Activated T-helper 17 cell treated with anti-CD3 and anti-CD28 coated beads, Interleukin-2, amount 50 U/mL, for 72 hours (primary cell): ENCODE results near the gene OR6M1. TPM values are rescaled to one million over a fixed set of nuclear protein-coding genes. Genes with fewer than 3 reads are reported as not detected.

ENCODE experiments used
- ATAC-seq: fragments of 150-1000 bp; cut with Tn5 transposase; replicated peaks from 2 replicates; pipeline ENCODE4 v1.10.0; 2021; ENCODE audit warnings: mild to moderate bottlenecking, moderate library complexity
- H3K27ac Mint-ChIP-seq: one replicate; pipeline ENCODE4 v1.8.0; 2022; ENCODE audit warnings: mixed read lengths
- H3K27me3 Mint-ChIP-seq: one replicate; pipeline ENCODE4 v1.8.0; 2022; ENCODE audit warnings: mixed read lengths
- H3K36me3 Mint-ChIP-seq: one replicate; pipeline ENCODE4 v1.8.0; 2022; ENCODE audit warnings: low read depth, mild to moderate bottlenecking, mixed read lengths
- H3K4me1 Mint-ChIP-seq: one replicate; pipeline ENCODE4 v1.8.0; 2022; ENCODE audit warnings: mixed read lengths
- H3K4me3 Mint-ChIP-seq: one replicate; pipeline ENCODE4 v1.8.0; 2022; ENCODE audit warnings: mild to moderate bottlenecking, mixed read lengths
- H3K9me3 Mint-ChIP-seq: one replicate; pipeline ENCODE4 v1.8.0; 2022; ENCODE audit warnings: mixed read lengths
- total RNA-seq, 2 donors: library from RNA; stranded (reverse); gene quantifications; one replicate each; pipeline ENCODE4 v1.2.3, GENCODE V29; 2022

The OR6M1 gene
- total RNA-seq, 2 donors from 2014 or later: not detected

DNA sequence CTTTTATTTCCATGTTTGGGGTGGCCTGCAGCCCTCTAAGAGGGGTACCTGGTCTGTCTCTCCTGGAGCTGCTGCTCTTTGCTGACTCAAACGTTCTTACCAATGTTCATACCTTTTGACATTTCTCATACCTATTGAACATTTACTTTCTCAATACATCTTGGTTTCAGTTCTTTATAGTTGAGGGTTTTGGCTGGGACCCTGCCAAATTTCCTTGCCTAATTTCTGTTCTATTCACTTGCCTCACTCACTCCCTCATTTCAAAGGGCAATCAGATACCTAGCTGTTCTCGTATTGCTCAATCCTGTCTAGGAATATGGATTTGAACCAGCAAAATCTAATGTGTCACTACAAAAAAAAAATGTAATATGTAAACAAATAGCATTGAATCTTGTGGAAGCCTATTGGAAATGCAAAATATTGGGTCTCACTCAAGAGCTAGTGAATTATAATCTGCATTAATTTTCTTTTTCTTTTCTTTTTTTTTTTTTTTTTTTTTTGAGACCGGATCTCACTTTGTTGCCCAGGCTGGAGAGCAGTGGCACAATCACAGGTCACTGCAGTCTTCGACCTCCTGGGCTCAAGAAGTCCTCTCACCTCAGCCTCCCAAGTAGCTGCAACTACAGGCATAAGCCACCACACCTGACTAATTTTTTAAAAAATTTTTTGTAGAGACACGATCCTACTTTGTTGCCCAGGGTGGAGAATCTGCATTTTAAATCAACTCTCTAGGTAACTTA is 7.5 kb downstream of the OR6M1 start:
- Mint-ChIP-seq H3K27me3 (peaks cover 3% of the 10 kb centered on the region), H3K4me1 (no peaks in the 10 kb centered on the region), H3K4me3 (no peak overlapping the region), H3K27ac (no peak overlapping the region), H3K36me3 (no peaks in the 10 kb centered on the region), H3K9me3 (peaks cover 5% of the 10 kb centered on the region)
- ATAC-seq: no peak

DNA sequence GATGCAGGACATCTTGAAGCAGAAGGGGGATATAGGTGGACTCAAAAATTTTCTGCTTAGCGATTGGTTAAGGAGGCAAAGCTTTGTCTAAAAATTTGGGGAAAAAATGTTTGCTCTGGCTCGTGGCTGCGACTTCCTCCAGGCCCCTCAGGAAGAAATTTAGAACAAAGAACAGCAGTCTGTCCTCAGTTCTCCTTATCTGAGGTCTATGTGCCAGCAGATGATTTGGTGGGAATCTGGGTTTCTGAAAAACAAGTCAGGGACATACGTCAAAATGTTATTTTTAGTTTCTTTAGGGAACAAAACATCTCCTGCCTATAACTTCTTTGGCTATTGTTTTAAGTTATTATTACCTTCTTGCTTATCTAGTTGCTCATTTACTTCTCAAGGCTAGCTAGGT is 8.1 kb downstream of the OR6M1 start:
- H3K27ac Mint-ChIP-seq: no peak overlapping the region
- peaks cover 5% of the 10 kb centered on the region for H3K9me3 Mint-ChIP-seq
- H3K36me3 Mint-ChIP-seq: no peaks in the 10 kb centered on the region
- H3K27me3 Mint-ChIP-seq: peaks cover 3% of the 10 kb centered on the region
- H3K4me3 Mint-ChIP-seq: no peak overlapping the region
- ATAC-seq: no peak
- H3K4me1 Mint-ChIP-seq: no peaks in the 10 kb centered on the region

DNA sequence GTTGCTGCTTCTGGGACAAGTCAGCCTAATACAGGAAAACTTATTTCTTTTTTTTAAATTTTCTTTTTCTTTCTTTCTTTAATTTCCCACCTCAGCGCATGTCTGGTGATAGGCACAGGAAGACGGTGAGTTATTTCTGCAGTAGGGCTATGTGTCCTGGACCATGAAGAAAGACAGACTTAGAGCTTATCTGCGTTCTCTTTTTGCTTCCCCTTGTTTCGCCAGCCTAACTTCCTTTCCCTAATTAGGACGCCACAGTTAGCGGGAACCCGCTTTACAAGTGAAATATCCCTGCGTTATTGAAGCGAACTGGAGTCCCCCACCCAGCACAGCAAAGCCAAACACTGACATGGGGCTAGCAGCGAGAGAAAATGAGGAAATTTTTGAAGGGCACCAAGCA is 8.6 kb downstream of the OR6M1 start:
- H3K4me1 Mint-ChIP-seq: no peaks in the 10 kb centered on the region
- ATAC-seq: no peak

DNA sequence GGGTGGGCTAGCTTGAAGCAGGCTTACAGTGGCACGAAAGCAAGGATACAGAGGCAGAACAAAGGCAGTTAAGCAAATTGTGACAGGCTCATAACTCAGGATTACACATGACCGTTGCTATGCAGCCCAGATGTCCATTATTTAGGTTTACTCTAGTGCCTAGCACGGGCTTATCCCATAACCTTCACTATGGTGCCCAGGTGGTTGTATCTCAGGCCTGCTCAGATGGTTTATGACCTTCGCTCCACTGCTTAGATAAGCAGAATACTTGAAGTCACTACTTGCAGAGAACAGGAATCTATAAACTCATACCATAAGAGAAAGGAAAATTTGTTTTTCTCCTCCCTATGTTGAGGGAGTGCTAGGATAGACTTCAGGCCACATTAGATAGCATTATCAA is 9.0 kb downstream of the OR6M1 start:
- Mint-ChIP-seq H3K4me1 (no peaks in the 10 kb centered on the region), H3K9me3 (peaks cover 5% of the 10 kb centered on the region), H3K27ac (no peak overlapping the region), H3K27me3 (peaks cover 3% of the 10 kb centered on the region), H3K4me3 (no peak overlapping the region), H3K36me3 (no peaks in the 10 kb centered on the region)
- no peak for ATAC-seq

More for the DNA sequence above, 8.6 kb downstream of the OR6M1 start:
- Mint-ChIP-seq H3K4me3 (no peak overlapping the region), H3K36me3 (no peaks in the 10 kb centered on the region), H3K27me3 (peaks cover 3% of the 10 kb centered on the region), H3K9me3 (peaks cover 5% of the 10 kb centered on the region), H3K27ac (no peak overlapping the region)

DNA sequence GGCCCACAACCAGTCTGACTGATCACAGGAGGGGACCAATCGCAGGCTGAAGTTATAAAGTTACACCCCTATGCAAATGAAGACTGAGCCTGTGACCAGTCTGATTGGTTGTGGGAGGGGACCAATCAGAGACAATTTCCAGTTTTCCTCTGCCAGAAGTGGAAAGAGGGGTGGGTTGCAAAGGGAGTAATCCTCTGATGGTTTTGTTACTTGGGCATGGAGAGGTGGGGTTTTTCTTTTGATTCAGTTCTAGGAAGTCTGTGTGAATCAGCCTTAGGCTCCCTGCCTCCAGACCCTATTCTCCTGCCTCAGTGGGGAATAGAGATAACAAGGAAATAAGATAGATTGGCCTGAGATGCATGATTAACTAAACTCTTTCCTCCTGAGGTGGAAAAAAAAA is 9.9 kb downstream of the OR6M1 start:
- H3K27me3 Mint-ChIP-seq: peaks cover 3% of the 10 kb centered on the region
- no peaks in the 10 kb centered on the region for H3K36me3 Mint-ChIP-seq
- ATAC-seq: no peak
- peaks cover 5% of the 10 kb centered on the region for H3K9me3 Mint-ChIP-seq
- no peak overlapping the region for H3K27ac Mint-ChIP-seq
- no peaks in the 10 kb centered on the region for H3K4me1 Mint-ChIP-seq
- no peak overlapping the region for H3K4me3 Mint-ChIP-seq

DNA sequence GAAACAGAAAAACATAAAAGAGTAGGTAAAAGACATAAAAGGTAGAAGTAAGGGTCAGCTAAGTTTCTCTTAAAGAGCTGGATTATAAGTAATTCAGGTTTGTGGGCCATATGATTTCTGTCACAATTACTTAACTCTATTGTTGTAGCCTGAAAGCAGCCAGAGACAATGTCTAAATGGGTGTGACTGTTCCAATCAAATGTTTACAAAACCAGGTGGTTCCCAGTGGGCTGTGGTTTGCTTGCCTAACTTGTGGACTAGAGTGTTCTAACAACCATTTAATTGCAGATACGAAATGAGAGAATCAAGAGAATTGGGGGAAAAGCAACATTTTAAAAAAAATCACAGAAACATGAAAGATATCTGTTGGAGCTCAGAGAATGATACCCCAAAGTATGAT is 22.6 kb downstream of the OR6M1 start:
- H3K36me3 Mint-ChIP-seq: no peaks in the 10 kb centered on the region
- ATAC-seq: no peak
- peaks cover 8% of the 10 kb centered on the region for H3K9me3 Mint-ChIP-seq
- peaks cover 31% of the 10 kb centered on the region for H3K27me3 Mint-ChIP-seq
- no peak overlapping the region for H3K27ac Mint-ChIP-seq
- no peak overlapping the region for H3K4me3 Mint-ChIP-seq
- no peaks in the 10 kb centered on the region for H3K4me1 Mint-ChIP-seq

DNA sequence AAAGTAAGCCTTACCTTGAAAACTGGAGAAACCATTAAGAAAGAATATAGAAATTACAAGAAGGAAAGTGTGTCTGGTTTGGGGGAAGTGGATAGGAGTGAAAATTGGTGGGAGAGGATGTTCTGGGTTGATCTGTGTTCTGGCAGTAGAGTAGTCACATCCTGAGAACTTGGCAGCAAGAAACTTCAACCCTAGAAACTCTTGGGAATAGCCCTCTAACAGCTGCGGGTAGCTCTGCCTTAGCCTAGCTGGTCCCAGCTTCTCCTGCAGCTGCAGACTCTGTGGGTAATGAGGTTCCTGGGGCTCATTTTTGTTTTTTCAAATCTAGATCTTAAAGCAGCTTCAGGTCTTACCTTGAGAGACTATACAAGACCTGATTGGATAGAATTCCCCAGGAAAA is 27.6 kb downstream of the OR6M1 start:
- Mint-ChIP-seq H3K27me3 (peaks cover 8% of the 10 kb centered on the region), H3K4me3 (no peak overlapping the region), H3K4me1 (no peaks in the 10 kb centered on the region), H3K36me3 (no peaks in the 10 kb centered on the region), H3K9me3 (peaks cover 3% of the 10 kb centered on the region), H3K27ac (no peak overlapping the region)
- ATAC-seq: no peak

DNA sequence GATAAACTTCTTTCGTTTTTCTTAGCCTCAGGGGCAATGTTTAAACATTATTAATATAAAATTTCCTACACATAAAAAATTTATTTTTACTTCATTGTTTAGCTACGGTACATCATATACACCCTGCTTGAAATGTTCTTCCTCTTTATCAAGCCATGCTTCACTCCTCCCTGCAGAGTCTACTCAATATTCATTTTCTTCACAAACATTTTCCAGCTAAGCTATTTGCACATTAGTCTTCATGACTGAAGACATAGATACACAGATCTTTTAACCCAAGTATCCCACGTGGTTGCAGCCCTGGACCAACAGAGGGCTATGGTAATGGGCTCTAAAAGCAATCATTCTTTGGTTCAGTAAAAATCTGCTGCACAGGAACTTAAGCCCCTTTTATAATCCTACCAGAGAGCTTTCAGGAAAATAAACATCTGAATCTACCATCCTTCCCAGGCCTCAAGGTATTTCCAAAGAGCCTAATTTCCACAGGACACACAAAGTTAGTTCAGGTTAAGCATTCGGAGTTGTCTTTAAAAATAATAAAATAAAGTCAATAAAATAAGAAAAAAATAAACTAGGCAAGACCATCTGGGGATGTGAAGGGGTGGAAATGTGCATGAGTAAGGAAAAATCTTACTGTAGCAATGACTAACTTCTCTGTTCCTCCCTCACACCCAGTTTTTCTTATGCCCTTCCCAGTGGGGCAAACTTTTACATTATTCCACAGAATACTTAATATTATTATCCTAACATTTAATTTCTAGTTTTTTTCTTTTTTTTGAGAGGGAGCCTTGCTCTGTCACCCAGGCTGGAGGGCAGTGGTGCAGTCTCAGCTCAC is 30.2 kb downstream of the OR6M1 start:
- Mint-ChIP-seq H3K27ac (no peak overlapping the region), H3K36me3 (no peaks in the 10 kb centered on the region), H3K4me3 (no peak overlapping the region), H3K4me1 (no peaks in the 10 kb centered on the region), H3K27me3 (peaks cover 5% of the 10 kb centered on the region), H3K9me3 (peaks cover 3% of the 10 kb centered on the region)
- ATAC-seq: no peak

DNA sequence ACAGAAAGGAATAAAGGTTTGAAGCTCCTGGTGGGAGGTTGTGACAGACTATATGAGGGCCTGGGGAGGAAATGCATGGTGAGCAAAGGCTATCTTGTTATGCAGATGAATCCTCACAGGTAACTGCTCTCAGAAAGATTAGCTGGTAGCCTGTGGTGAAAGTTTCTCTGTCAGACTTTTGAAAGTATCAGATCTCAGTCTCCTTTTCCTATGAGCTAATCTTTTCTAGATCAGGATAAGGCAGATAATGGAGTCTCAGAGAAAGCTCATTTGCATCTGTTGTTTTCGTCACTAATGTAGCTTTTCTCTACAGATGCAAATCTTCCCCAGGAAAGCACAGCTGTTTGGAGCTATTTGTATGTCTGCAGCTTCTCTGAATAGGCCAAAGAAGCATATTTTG is 30.9 kb downstream of the OR6M1 start:
- Mint-ChIP-seq H3K27ac (no peak overlapping the region), H3K9me3 (peaks cover 3% of the 10 kb centered on the region), H3K27me3 (peaks cover 5% of the 10 kb centered on the region), H3K4me1 (no peaks in the 10 kb centered on the region), H3K36me3 (no peaks in the 10 kb centered on the region), H3K4me3 (no peak overlapping the region)
- no peak for ATAC-seq

DNA sequence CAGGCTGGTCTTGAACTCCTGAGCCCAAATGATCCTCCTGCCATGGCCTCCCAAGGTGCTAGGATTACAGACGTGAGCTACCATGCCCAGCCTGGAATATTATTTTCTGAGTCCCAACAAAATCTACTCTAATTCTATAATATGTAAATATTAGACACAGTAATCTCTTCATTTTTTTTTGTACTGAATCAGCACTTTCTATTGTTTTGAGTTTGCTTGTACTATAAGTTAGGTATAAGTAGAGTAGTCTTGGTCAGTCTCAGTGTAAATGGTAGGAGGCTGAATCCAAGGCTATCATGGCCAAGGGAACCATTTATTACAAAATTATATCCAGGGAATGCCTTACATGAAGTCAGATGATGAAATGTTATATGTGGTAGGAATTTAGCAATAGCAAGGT is 32.2 kb downstream of the OR6M1 start:
- Mint-ChIP-seq H3K27ac (no peak overlapping the region), H3K4me1 (no peaks in the 10 kb centered on the region), H3K4me3 (no peak overlapping the region), H3K36me3 (no peaks in the 10 kb centered on the region), H3K9me3 (no peaks in the 10 kb centered on the region), H3K27me3 (peaks cover 1% of the 10 kb centered on the region)
- ATAC-seq: no peak

DNA sequence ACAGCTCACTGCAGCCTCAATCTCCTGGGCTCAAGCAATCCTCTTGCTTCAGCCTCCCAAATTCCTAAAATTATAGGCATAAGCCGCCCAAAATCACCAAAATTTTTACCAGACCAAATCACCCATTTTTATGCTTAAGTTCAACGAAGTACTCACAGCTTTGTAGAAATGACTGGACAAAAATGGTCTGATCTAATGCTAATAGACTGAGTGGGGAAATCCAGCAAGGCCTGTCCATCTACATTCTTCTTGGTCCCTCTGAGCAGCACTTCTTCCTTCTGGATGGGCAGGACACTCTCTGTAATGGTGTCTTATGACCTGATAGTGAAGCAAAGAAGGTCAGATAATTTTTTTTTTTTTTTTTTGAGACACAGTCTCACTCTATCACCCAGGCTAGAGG is 33.1 kb downstream of the OR6M1 start:
- Mint-ChIP-seq H3K4me1 (no peaks in the 10 kb centered on the region), H3K27me3 (peaks cover 4% of the 10 kb centered on the region), H3K36me3 (no peaks in the 10 kb centered on the region), H3K9me3 (no peaks in the 10 kb centered on the region), H3K27ac (no peak overlapping the region), H3K4me3 (no peak overlapping the region)
- no peak for ATAC-seq

DNA sequence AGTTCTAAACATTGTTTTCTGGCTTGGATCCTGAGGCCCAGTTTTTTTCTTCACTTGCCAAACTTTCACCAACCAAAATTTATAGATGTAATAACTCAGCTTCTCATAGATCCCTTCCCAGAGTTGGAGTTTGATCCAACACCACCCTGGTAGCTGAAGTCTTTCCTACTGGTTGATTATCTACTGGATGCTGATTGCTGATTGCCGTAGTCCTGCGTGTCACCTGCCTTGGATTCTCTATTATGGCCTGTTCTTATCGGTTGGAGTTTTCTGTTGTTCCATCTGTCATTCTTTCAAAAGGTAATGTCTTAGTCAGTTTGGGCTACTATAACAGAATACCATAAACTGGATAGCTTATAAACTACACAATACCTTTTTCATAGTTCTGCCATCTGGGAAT is 34.5 kb downstream of the OR6M1 start:
- Mint-ChIP-seq H3K9me3 (no peaks in the 10 kb centered on the region), H3K36me3 (no peaks in the 10 kb centered on the region), H3K4me3 (no peak overlapping the region), H3K27ac (no peak overlapping the region), H3K27me3 (peaks cover 4% of the 10 kb centered on the region), H3K4me1 (no peaks in the 10 kb centered on the region)
- ATAC-seq: no peak

DNA sequence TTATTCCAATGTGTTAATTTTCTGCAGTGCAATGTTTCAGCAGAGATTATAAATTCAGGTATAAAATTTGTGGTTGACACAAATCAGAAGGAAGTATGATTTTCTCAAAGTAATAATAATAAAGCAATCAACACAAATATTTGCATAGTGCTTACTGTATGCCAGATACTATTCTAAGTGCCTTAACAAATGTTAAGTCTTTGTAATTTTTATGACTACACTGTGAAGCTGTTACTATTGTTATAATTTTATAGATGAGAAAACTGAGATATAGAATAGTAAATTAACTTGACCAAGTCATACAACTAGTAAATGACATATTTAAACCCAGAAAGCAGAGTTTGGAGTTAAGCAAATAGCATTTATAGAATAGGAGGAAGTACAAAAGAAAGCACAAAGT is 35.4 kb downstream of the OR6M1 start:
- Mint-ChIP-seq H3K4me1 (no peaks in the 10 kb centered on the region), H3K9me3 (no peaks in the 10 kb centered on the region), H3K4me3 (no peak overlapping the region), H3K27ac (no peak overlapping the region), H3K36me3 (no peaks in the 10 kb centered on the region), H3K27me3 (peaks cover 4% of the 10 kb centered on the region)
- no peak for ATAC-seq

DNA sequence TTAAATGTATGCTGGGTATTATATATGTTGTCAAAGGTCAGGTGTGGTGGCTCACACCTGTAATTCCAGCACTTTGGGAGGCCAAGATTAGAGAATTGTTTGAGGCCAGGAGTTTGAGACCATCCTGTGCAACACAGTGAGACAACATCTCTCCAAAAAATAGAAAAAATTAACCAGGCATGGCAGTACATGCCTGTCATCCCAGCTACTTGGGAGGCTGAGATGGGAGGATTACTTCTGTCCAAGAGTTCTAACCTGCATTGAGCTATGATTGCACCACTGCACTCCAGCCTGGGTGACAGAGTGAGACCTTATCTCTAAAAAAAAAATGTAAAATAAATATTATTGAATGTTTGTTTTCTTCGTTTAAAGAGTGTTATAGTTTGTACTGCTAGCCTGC is 40.5 kb downstream of the OR6M1 start:
- no peak overlapping the region for H3K27ac Mint-ChIP-seq
- no peaks in the 10 kb centered on the region for H3K4me1 Mint-ChIP-seq
- peaks cover 4% of the 10 kb centered on the region for H3K27me3 Mint-ChIP-seq
- H3K9me3 Mint-ChIP-seq: peaks cover 8% of the 10 kb centered on the region
- H3K36me3 Mint-ChIP-seq: no peaks in the 10 kb centered on the region
- no peak overlapping the region for H3K4me3 Mint-ChIP-seq
- no peak for ATAC-seq

DNA sequence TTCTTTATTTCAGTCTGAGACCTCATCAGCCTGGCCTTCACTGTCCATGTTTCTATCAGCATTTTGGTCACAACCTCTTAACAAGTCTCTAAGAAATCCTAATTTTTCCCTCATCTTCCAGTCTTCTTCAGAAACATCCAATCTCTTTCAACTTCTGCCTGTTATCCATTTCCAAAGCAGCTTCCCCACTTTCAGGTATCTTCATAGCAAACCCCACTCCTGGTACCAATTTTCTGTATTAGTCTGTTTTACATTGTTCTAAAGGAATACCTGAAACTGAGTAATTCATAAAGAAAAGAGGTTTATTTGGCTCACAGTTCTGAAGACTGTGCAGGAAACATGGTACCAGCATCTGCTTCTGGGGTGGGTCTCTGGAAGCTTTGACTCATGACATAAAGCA is 43.7 kb downstream of the OR6M1 start:
- no peak for ATAC-seq
- H3K4me3 Mint-ChIP-seq: no peak overlapping the region
- no peak overlapping the region for H3K27ac Mint-ChIP-seq
- H3K4me1 Mint-ChIP-seq: no peaks in the 10 kb centered on the region
- no peaks in the 10 kb centered on the region for H3K36me3 Mint-ChIP-seq
- H3K9me3 Mint-ChIP-seq: peaks cover 8% of the 10 kb centered on the region
- H3K27me3 Mint-ChIP-seq: peaks cover 3% of the 10 kb centered on the region
